ENCODE data around the gene NGFR.

- TF ChIP-seq POLR2A (IDR thresholded peaks at IDR 0.05): no peak
- TF ChIP-seq CTCF (IDR thresholded peaks at IDR 0.05): no peak
Measured at GRCh38 chr17:49487183-49487582, 7.9 kb upstream of the NGFR start.

Data from lower leg skin (tissue), 3 donors.